Endothelial cell of umbilical vein (primary cell): ENCODE results near the gene RPS6KB1.

Source experiments
- CTCF ChIP-seq, 2 donors: IDR thresholded peaks; 1 replicate in 1 of 2; 2 replicates in 1 of 2; pipeline ENCODE4 v1.5.1; 2011; ENCODE audit warnings: low read length in 2 of 2, mild to moderate bottlenecking in 2 of 2, moderate library complexity in 2 of 2, control low read depth in 1 of 2, inconsistent platforms in 1 of 2, low read depth in 1 of 2; ENCODE audit not compliant: insufficient read depth in 1 of 2; ENCODE audit errors: extremely low read depth in 1 of 2
- EZH2 ChIP-seq: IDR thresholded peaks from 2 replicates; pipeline ENCODE4 v1.6.1; 2012; ENCODE audit warnings: borderline replicate concordance, low read depth, mild to moderate bottlenecking, moderate library complexity, low read length, inconsistent platforms; ENCODE audit not compliant: severe bottlenecking
- FOS ChIP-seq: IDR thresholded peaks from 2 replicates; pipeline ENCODE4 v1.6.1; 2011; ENCODE audit warnings: mild to moderate bottlenecking, low read length, moderate library complexity, borderline replicate concordance; ENCODE audit not compliant: insufficient read depth
- GATA2 ChIP-seq: IDR thresholded peaks from 2 replicates; pipeline ENCODE4 v1.7.0; 2011; ENCODE audit warnings: low read depth, mild to moderate bottlenecking, moderate library complexity, mixed read lengths, low read length; ENCODE audit not compliant: insufficient read length, insufficient read depth
- JUN ChIP-seq: IDR thresholded peaks from 2 replicates; pipeline ENCODE4 v1.6.1; 2011; ENCODE audit warnings: borderline replicate concordance, low read depth; ENCODE audit not compliant: insufficient read length, insufficient read depth
- MYC ChIP-seq: IDR thresholded peaks from one replicate; pipeline ENCODE4 v1.6.1; 2011; ENCODE audit warnings: mild to moderate bottlenecking, low read depth, low read length
- POLR2A ChIP-seq: IDR thresholded peaks from 2 replicates; pipeline ENCODE4 v1.6.1; 2012; ENCODE audit warnings: low read depth, mild to moderate bottlenecking, control low read depth, low read length
- TF ChIP-seq, protein P1 (sequence below): IDR thresholded peaks from 2 replicates; pipeline ENCODE4 v1.6.1; 2011; ENCODE audit not compliant: insufficient read depth, insufficient read length

GRCh38 chr17:59845595-59846393 is 47.1 kb upstream of the RPS6KB1 start:
- TF ChIP-seq CTCF (IDR thresholded peaks at IDR 0.05; ENCODE audit: extremely low read depth in 1 of 2, insufficient read depth in 1 of 2, low read depth in 1 of 2, low read length in 2 of 2) = no peak
- TF ChIP-seq EZH2 = no peak
- TF ChIP-seq, protein P1, sequence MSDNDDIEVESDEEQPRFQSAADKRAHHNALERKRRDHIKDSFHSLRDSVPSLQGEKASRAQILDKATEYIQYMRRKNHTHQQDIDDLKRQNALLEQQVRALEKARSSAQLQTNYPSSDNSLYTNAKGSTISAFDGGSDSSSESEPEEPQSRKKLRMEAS = no peak
- no peak for TF ChIP-seq JUN
- no peak for TF ChIP-seq MYC
- TF ChIP-seq FOS = no peak
- peak; percentile 55 for TF ChIP-seq POLR2A
- no peak for TF ChIP-seq GATA2
